ENCODE results near the gene KRTCAP2. TPM values are rescaled to one million over a fixed set of nuclear protein-coding genes. Genes with fewer than 3 reads are reported as not detected.

Gene KRTCAP2
- polyA plus RNA-seq, 1 of the 3 experiments (the other 2 are of a cell fraction), result 238 TPM

DNA sequence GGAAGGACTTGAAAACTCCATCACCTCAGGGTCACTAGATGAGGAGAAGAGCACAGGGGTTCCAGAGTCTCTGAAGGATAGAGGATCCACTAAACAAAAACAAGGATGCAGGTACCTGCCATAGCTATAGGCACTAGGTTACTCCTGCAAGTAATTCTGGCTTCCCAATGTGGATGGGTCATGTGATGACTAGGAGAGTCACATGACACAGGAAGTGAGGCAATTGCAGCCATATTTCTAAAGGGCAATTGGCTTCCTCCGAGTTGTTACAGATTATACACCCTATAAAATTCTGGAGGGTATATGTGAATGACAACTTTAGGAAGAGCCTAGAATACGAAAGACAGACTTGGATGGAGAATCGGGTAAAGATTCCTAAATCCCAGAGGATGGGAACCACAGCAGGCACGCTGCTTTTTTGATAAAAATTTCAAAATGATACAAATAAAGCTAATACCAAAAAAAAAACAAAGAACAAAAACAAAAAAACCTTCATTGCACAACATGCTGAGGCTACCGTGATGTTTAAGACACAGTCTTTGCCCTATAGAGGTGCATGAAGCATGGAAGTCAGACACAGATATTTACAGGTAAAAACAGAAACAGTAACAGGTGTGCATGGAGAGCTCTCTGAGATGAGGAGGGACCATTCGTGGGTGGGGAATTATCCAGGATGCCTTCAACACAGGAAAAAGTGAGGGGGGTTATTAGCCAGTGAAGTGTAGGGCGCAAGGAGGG, 45.9 kb upstream of the KRTCAP2 start:
- H3F3A ChIP-seq (replicated peaks; ENCODE audit: insufficient read depth), result peaks cover 12% of the 10 kb centered on the region
- H3K79me2 ChIP-seq (ENCODE audit: insufficient read depth), result peaks cover 9% of the 10 kb centered on the region; the same call in 1 of the 2 replicates
- peak overlapping the region in 1 of 2 experiments; percentile 71; a peak in 2 of 4 replicates for H3K27ac ChIP-seq (ENCODE audit: low read depth in 2 of 2, low read length in 1 of 2)
- H3K4me2 ChIP-seq, result peak overlapping the region; percentile 5
- H3K4me1 ChIP-seq (ENCODE audit: control insufficient read depth in 1 of 2, insufficient read depth in 2 of 2, low read depth in 1 of 2, low read length in 1 of 2), result peaks cover 0 to 14% of the 10 kb centered on the region in 2 experiments; a peak in 2 of 4 replicates
- H3K9me3 ChIP-seq, result no peaks in the 10 kb centered on the region
- DNase-seq, result peak; percentile 77
- peaks cover 0 to 7% of the 10 kb centered on the region in 2 experiments for H3K36me3 ChIP-seq (replicated peaks in 1 of 2; ENCODE audit: control insufficient read depth in 1 of 2, insufficient read depth in 2 of 2, low read length in 1 of 2)
- no peaks in the 10 kb centered on the region for H3K9me2 ChIP-seq
- POLR2A ChIA-PET, result interaction anchor here (0.6 to 2.6 kb wide), 5 partner anchors 9 to 436 kb away, joined by 3 to 11 read pairs (median 5); partner anchors contain the start of genes MTX1 and THBS3
- no peaks in the 10 kb centered on the region for H3K27me3 ChIP-seq (ENCODE audit: insufficient read depth)
- H3K9ac ChIP-seq, result peak overlapping the region; percentile 20; the same call in 1 of the 2 replicates
- H3K4me3 ChIP-seq (ENCODE audit: low read depth in 2 of 2, low read length in 1 of 2), result peak overlapping the region in 1 of 2 experiments; percentile 33; a peak in 2 of 4 replicates
- CTCF ChIA-PET, result interaction anchor here (0.6 to 2.7 kb wide), 6 partner anchors 9 to 129 kb away, joined by 3 to 9 read pairs (median 6); partner anchors contain the start of gene THBS3
- H4K20me1 ChIP-seq (ENCODE audit: insufficient read depth), result no peaks in the 10 kb centered on the region
- 29% methylated on average over 7 of the region's 7 CpGs for WGBS (ENCODE audit: low lambda C conversion rate)
- peak overlapping the region; percentile 76 for H2AFZ ChIP-seq (ENCODE audit: low read depth)
- TF ChIP-seq, protein P1, sequence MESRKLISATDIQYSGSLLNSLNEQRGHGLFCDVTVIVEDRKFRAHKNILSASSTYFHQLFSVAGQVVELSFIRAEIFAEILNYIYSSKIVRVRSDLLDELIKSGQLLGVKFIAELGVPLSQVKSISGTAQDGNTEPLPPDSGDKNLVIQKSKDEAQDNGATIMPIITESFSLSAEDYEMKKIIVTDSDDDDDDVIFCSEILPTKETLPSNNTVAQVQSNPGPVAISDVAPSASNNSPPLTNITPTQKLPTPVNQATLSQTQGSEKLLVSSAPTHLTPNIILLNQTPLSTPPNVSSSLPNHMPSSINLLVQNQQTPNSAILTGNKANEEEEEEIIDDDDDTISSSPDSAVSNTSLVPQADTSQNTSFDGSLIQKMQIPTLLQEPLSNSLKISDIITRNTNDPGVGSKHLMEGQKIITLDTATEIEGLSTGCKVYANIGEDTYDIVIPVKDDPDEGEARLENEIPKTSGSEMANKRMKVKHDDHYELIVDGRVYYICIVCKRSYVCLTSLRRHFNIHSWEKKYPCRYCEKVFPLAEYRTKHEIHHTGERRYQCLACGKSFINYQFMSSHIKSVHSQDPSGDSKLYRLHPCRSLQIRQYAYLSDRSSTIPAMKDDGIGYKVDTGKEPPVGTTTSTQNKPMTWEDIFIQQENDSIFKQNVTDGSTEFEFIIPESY (IDR thresholded peaks at IDR 0.05; ENCODE audit: borderline replicate concordance, low read depth), result no peak
- TF ChIP-seq EP300 (IDR thresholded peaks at IDR 0.05; ENCODE audit: borderline replicate concordance in 1 of 2, low read depth in 1 of 2, low read length in 1 of 2), result no peak
- peak; percentile 39; the same call in 1 of the 2 replicates for TF ChIP-seq GABPA (IDR thresholded peaks at IDR 0.05; ENCODE audit: low read depth)
- no peak for TF ChIP-seq TEAD4 (IDR thresholded peaks at IDR 0.05; ENCODE audit: borderline replicate concordance, insufficient read depth)
- TF ChIP-seq IRF3 (IDR thresholded peaks at IDR 0.05; ENCODE audit: low read depth, low read length), result no peak
- TF ChIP-seq RAD21 (IDR thresholded peaks at IDR 0.05; ENCODE audit: low read length), result no peak; the same call in 1 of the 2 replicates
- TF ChIP-seq YY1 (IDR thresholded peaks at IDR 0.05; ENCODE audit: low read depth), result peak; percentile 97
- 0 out of 2 replicates have a peak, but pooled peaks have one; percentile 40 for TF ChIP-seq RCOR1 (IDR thresholded peaks at IDR 0.05; ENCODE audit: low read length)
- TF ChIP-seq EZH2phosphoT487 (IDR thresholded peaks at IDR 0.05; ENCODE audit: borderline replicate concordance, low read depth), result no peak
- TF ChIP-seq RXRA (IDR thresholded peaks at IDR 0.05; ENCODE audit: borderline replicate concordance, low read depth), result no peak
- no peak for TF ChIP-seq RFX5 (IDR thresholded peaks at IDR 0.05; ENCODE audit: low read length)
- TF ChIP-seq MEF2A (IDR thresholded peaks at IDR 0.05; ENCODE audit: borderline replicate concordance, low read depth), result no peak
- TF ChIP-seq, protein P2, sequence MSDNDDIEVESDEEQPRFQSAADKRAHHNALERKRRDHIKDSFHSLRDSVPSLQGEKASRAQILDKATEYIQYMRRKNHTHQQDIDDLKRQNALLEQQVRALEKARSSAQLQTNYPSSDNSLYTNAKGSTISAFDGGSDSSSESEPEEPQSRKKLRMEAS (IDR thresholded peaks at IDR 0.05; ENCODE audit: low read depth), result no peak
- TF ChIP-seq POLR2AphosphoS5 (IDR thresholded peaks at IDR 0.05; ENCODE audit: low read depth, low read length), result peak; percentile 12; the same call in 1 of the 2 replicates
- TF ChIP-seq GATA2 (CRISPR knock-in tag; IDR thresholded peaks at IDR 0.05), result no peak
- TF ChIP-seq SIN3A (IDR thresholded peaks at IDR 0.05; ENCODE audit: borderline replicate concordance, low read depth, low read length), result peak; percentile 79; the same call in 1 of the 2 replicates
- TF ChIP-seq TCF12 (IDR thresholded peaks at IDR 0.05), result no peak
- no peak for TF ChIP-seq JUND (IDR thresholded peaks at IDR 0.05)
- no peak for TF ChIP-seq FOXM1 (IDR thresholded peaks at IDR 0.05; ENCODE audit: low read depth)
- peak; percentile 97 for TF ChIP-seq USF2 (IDR thresholded peaks at IDR 0.05; ENCODE audit: borderline replicate concordance, low read depth, low read length)
- no peak for TF ChIP-seq NFIC (IDR thresholded peaks at IDR 0.05; ENCODE audit: borderline replicate concordance)
- TF ChIP-seq CTCF (IDR thresholded peaks at IDR 0.05), result no peak
- no peak for TF ChIP-seq SMC3 (IDR thresholded peaks at IDR 0.05; ENCODE audit: low read depth, low read length)
- no peak for TF ChIP-seq FOXJ3 (CRISPR knock-in tag; IDR thresholded peaks at IDR 0.05)
- TF ChIP-seq, protein P3, sequence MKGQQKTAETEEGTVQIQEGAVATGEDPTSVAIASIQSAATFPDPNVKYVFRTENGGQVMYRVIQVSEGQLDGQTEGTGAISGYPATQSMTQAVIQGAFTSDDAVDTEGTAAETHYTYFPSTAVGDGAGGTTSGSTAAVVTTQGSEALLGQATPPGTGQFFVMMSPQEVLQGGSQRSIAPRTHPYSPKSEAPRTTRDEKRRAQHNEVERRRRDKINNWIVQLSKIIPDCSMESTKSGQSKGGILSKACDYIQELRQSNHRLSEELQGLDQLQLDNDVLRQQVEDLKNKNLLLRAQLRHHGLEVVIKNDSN (IDR thresholded peaks at IDR 0.05; ENCODE audit: borderline replicate concordance, low read depth), result peak; percentile 99
- peak; percentile 58; the same call in 1 of the 2 replicates for TF ChIP-seq TAF1 (IDR thresholded peaks at IDR 0.05; ENCODE audit: borderline replicate concordance, low read depth, low read length)
